Keratinocyte (primary cell): ENCODE measurements around the gene GLT1D1. TPM values are rescaled to one million over a fixed set of nuclear protein-coding genes. Genes with fewer than 3 reads are reported as not detected.

Source experiments
- DNase-seq: peaks from one replicate; pipeline ENCODE4 v3.0.0-alpha.2; 2011; ENCODE audit warnings: low read depth, missing footprints, low spot score
- FAIRE-seq: peaks from 2 replicates; lab custom pipeline; 2011; peaks lifted over from hg19 to GRCh38; lab: Jason Lieb, UNC
- H2AFZ ChIP-seq: 2 replicates; pipeline ENCODE4 v1.6.0; 2012; ENCODE audit warnings: low read length, control low read depth, inconsistent platforms; ENCODE audit not compliant: control insufficient read depth
- H3K27ac ChIP-seq: 2 replicates; pipeline ENCODE4 v1.5.1; 2011; ENCODE audit warnings: low read length; ENCODE audit not compliant: control insufficient read depth, insufficient read depth
- H3K27me3 ChIP-seq: 3 replicates; pipeline ENCODE4 v1.6.0; 2011; ENCODE audit warnings: low read length; ENCODE audit not compliant: control insufficient read depth, insufficient read depth; ENCODE audit errors: extremely low read depth
- H3K36me3 ChIP-seq, 2 experiments: 2 replicates in 1 of 2; 3 replicates in 1 of 2; pipeline ENCODE4 v1.5.1; 2011; ENCODE audit warnings: low read length in 2 of 2, mild to moderate bottlenecking in 1 of 2; ENCODE audit not compliant: control insufficient read depth in 2 of 2, insufficient read depth in 2 of 2; ENCODE audit errors: extremely low read depth in 1 of 2
- H3K4me1 ChIP-seq: 3 replicates; pipeline ENCODE4 v1.5.1; 2011; ENCODE audit warnings: low read length; ENCODE audit not compliant: control insufficient read depth, insufficient read depth; ENCODE audit errors: extremely low read depth
- H3K4me2 ChIP-seq: 3 replicates; pipeline ENCODE4 v1.6.0; 2011; ENCODE audit warnings: low read depth, low read length; ENCODE audit not compliant: control insufficient read depth, insufficient read depth; ENCODE audit errors: extremely low read depth
- H3K4me3 ChIP-seq, 3 experiments: fragments of 200-600 bp in 1 of 3; sonication (generic) in 1 of 3; 2 replicates in 2 of 3; 3 replicates in 1 of 3; pipeline ENCODE4 v1.5.1; 2011 to 2016; ENCODE audit warnings: low read length in 3 of 3, mild to moderate bottlenecking in 3 of 3, control low read depth in 2 of 3, inconsistent platforms in 1 of 3, low read depth in 1 of 3, mixed read lengths in 1 of 3, mixed run types in 1 of 3, moderate library complexity in 1 of 3; ENCODE audit not compliant: control insufficient read depth in 2 of 3, insufficient read depth in 2 of 3; ENCODE audit errors: extremely low read depth in 1 of 3
- H3K79me2 ChIP-seq: 2 replicates; pipeline ENCODE4 v1.6.0; 2012; ENCODE audit warnings: low read length; ENCODE audit not compliant: control insufficient read depth, insufficient read depth
- H3K9ac ChIP-seq: 3 replicates; pipeline ENCODE4 v1.6.0; 2011; ENCODE audit warnings: low read length; ENCODE audit not compliant: control insufficient read depth, insufficient read depth; ENCODE audit errors: extremely low read depth
- H3K9me1 ChIP-seq: 3 replicates; pipeline ENCODE4 v1.6.0; 2011; ENCODE audit warnings: low read length; ENCODE audit not compliant: control insufficient read depth, insufficient read depth; ENCODE audit errors: extremely low read depth
- H3K9me3 ChIP-seq: 2 replicates; pipeline ENCODE4 v1.5.1; 2012; ENCODE audit warnings: low read depth, low read length; ENCODE audit not compliant: control insufficient read depth
- H4K20me1 ChIP-seq: 3 replicates; pipeline ENCODE4 v1.6.0; 2011; ENCODE audit warnings: low read length; ENCODE audit not compliant: control insufficient read depth, insufficient read depth; ENCODE audit errors: extremely low read depth
- EZH2 ChIP-seq: IDR thresholded peaks from one replicate; pipeline ENCODE4 v1.6.1; 2012; ENCODE audit warnings: inconsistent platforms, mild to moderate bottlenecking, low read length, moderate library complexity
- dilution Hi-C: fragments of 300-500 bp; cut with MboI; formaldehyde crosslinking; loops from one replicate; pipeline ENCODE4 v1.7.0; 2020; ENCODE audit warnings: low sequenced_read_pairs; ENCODE audit not compliant: extremely low pct_ligation_motif_present
- polyA plus RNA-seq, 5 experiments: library from polyadenylated mRNA; depleted of rRNA in 3 of 5; stranded (reverse) in 3 of 5; stranded (forward) in 1 of 5; unstranded in 1 of 5; fragments of >200 nt; gene quantifications; 1 replicate in 1 of 5; 2 replicates in 3 of 5; 3 replicates in 1 of 5; pipeline versions ENCODE4 v1.2.1 to v1.2.3, GENCODE V29; 2011 to 2012; ENCODE audit warnings: missing spikeins in 2 of 5, low read depth in 1 of 5, low replicate concordance in 1 of 5
- TF ChIP-seq, protein P1 (sequence below), 3 experiments: IDR thresholded peaks in 1 of 3; conservative IDR thresholded peaks in 1 of 3; optimal IDR thresholded peaks in 1 of 3; 2 replicates in 2 of 3; 3 replicates in 1 of 3; pipeline versions ENCODE3 to v1.5.1; 2011; ENCODE audit warnings: low read length in 3 of 3, mild to moderate bottlenecking in 3 of 3, moderate library complexity in 2 of 3, control low read depth in 1 of 3, inconsistent platforms in 1 of 3; ENCODE audit not compliant: insufficient read depth in 2 of 3; ENCODE audit errors: extremely low read depth in 1 of 3

Gene GLT1D1
- polyA plus RNA-seq, 1 donor (not counting 4 experiments of a cell fraction or from before 2014, with no cell fraction given), result not detected

DNA sequence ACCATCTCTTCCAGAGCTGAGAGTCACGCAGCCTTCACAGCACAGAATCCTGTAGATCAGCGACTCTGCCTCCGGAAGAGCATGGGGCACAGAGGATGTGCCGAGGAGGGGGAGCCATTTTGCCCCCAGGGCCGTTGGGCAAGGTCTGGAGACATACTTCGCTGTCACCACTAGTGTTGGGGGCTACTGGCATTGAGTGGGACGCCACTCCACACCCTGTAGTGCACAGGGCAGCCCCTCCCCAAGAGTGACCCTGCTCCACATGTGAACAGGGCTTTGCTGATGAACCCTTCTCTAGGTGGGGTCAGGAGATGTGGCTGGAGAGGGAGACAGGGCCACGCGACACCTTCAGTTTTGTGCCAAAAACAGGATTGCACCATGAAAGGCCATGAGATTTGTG, 6.0 kb downstream of the GLT1D1 start:
- DNase-seq (no peak), FAIRE-seq (no peak)
- Histone ChIP-seq H3K9ac (no peak overlapping the region), H3K4me1 (no peaks in the 10 kb centered on the region), H3K27ac (no peak overlapping the region), H3K4me2 (no peak overlapping the region), H3K9me3 (peaks cover 4% of the 10 kb centered on the region), H4K20me1 (no peaks in the 10 kb centered on the region), H3K9me1 (no peaks in the 10 kb centered on the region), H3K79me2 (no peaks in the 10 kb centered on the region), H2AFZ (no peak overlapping the region), H3K27me3 (no peaks in the 10 kb centered on the region), H3K36me3 (no peaks in the 10 kb centered on the region), H3K4me3 (no peak overlapping the region)
- dilution Hi-C loops, result no loop called here
- no peak for TF ChIP-seq EZH2
- TF ChIP-seq, protein P1, sequence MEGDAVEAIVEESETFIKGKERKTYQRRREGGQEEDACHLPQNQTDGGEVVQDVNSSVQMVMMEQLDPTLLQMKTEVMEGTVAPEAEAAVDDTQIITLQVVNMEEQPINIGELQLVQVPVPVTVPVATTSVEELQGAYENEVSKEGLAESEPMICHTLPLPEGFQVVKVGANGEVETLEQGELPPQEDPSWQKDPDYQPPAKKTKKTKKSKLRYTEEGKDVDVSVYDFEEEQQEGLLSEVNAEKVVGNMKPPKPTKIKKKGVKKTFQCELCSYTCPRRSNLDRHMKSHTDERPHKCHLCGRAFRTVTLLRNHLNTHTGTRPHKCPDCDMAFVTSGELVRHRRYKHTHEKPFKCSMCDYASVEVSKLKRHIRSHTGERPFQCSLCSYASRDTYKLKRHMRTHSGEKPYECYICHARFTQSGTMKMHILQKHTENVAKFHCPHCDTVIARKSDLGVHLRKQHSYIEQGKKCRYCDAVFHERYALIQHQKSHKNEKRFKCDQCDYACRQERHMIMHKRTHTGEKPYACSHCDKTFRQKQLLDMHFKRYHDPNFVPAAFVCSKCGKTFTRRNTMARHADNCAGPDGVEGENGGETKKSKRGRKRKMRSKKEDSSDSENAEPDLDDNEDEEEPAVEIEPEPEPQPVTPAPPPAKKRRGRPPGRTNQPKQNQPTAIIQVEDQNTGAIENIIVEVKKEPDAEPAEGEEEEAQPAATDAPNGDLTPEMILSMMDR (optimal IDR thresholded peaks at IDR 0.05 in 1 of 3, IDR thresholded peaks at IDR 0.05 in 1 of 3, conservative IDR thresholded peaks at IDR 0.05 in 1 of 3; ENCODE audit: extremely low read depth in 1 of 3, insufficient read depth in 2 of 3, low read length in 3 of 3), result no peak

DNA sequence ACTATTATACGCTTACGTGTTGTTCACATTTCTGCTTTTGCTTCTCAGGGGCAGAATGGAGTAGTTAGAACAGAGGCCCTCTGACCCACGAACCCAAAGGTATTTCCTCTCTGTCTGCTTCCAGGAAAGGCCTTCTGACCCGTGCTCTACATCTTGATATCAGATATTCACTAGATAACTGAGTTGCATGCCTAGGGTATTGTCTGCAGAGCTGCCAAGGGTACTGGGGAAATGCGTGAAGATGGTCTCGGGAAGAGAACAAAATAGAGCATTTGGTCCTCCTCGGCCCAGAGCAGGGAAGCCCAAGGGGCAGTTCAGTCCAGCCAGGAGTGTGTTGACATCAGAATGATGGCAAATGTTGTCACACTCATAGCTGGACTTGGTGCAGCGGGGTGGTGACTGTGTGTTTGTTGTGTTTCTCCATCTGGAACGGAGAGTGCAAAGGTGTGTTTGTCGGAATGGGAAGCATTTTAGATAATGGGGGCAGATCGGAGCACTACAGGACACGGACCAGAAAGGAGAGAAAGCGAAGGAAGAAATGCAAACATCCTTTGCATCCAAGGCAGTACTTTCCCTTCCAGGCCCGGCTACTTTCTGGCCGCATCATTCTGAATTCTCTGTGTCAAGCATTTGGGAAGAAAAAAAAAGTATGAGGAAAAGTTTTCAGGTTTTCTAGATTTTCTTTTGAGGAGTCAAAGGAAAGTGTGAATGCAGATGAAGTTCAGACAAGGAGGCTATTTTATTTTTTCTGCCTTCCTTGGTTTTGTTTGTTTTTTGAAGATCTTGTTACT, 8.1 kb downstream of the GLT1D1 start:
- Histone ChIP-seq H3K27ac (no peak overlapping the region), H3K9me3 (peaks cover 4% of the 10 kb centered on the region), H4K20me1 (no peaks in the 10 kb centered on the region), H3K9me1 (no peaks in the 10 kb centered on the region), H3K9ac (no peak overlapping the region), H3K4me1 (no peaks in the 10 kb centered on the region), H3K4me2 (no peak overlapping the region), H3K27me3 (no peaks in the 10 kb centered on the region), H3K4me3 (no peak overlapping the region), H3K79me2 (no peaks in the 10 kb centered on the region), H3K36me3 (no peaks in the 10 kb centered on the region), H2AFZ (no peak overlapping the region)
- TF ChIP-seq, protein P1 (optimal IDR thresholded peaks at IDR 0.05 in 1 of 3, IDR thresholded peaks at IDR 0.05 in 1 of 3, conservative IDR thresholded peaks at IDR 0.05 in 1 of 3; ENCODE audit: extremely low read depth in 1 of 3, insufficient read depth in 2 of 3, low read length in 3 of 3), result no peak
- no peak for TF ChIP-seq EZH2
- dilution Hi-C loops, result no loop called here
- DNase-seq, result no peak
- no peak for FAIRE-seq
